GM18873 (cell line): ENCODE data around the gene IST1.
"Not testable (repeated sequence)": the region's sequence is repeated elsewhere in the genome, so short reads cannot be mapped to it uniquely, and the experiment has no call there.

ENCODE experiments used
- ATAC-seq: cut with Tn5 transposase; IDR thresholded peaks from one replicate; pipeline ENCODE4 v1.9.1; 2021; ENCODE audit warnings: mild to moderate bottlenecking, moderate library complexity, moderate number of reproducible peaks; ENCODE audit not compliant: unreplicated experiment, low FRiP score

IST1 gene

GRCh38 chr16:71894921-71895678 is at the start of gene IST1:
IST1 (plus strand) TSS chr16:71895531; CDS start chr16:71915641, 20,110 bp downstream.
- ATAC-seq = peak; percentile 64

GRCh38 chr16:71845639-71846430 is 49.5 kb upstream of the IST1 start, which contains the start of gene ATXN1L:
ATXN1L (plus strand) TSS chr16:71845976; CDS start chr16:71849741, 3,765 bp downstream.
- peak; percentile 66 for ATAC-seq

GRCh38 chr16:71846431-71846830 is 48.9 kb upstream of the IST1 start:
- ATAC-seq = no peak

- ATAC-seq = no peak
Measured at GRCh38 chr16:71847096-71847495, 48.2 kb upstream of the IST1 start.

GRCh38 chr16:71848622-71849021 is 46.7 kb upstream of the IST1 start:
- ATAC-seq = no peak

- no peak for ATAC-seq
Measured at GRCh38 chr16:71851746-71852145, 43.6 kb upstream of the IST1 start.

- ATAC-seq = no peak
Measured at GRCh38 chr16:71852158-71852557, 43.2 kb upstream of the IST1 start.

GRCh38 chr16:71852561-71852960 is 42.8 kb upstream of the IST1 start:
- no peak for ATAC-seq

GRCh38 chr16:71853413-71853812 is 41.9 kb upstream of the IST1 start:
- ATAC-seq = no peak

- ATAC-seq = no peak
Measured at GRCh38 chr16:71854369-71854948, 40.9 kb upstream of the IST1 start.

- ATAC-seq = no peak
Measured at GRCh38 chr16:71855937-71856662, 39.2 kb upstream of the IST1 start.

GRCh38 chr16:71859762-71860521 is 35.4 kb upstream of the IST1 start:
- no peak for ATAC-seq

- ATAC-seq = no peak
Measured at GRCh38 chr16:71863995-71864394, 31.3 kb upstream of the IST1 start.

- no peak for ATAC-seq
Measured at GRCh38 chr16:71865173-71865863, 30.0 kb upstream of the IST1 start.

- not testable (repeated sequence) for ATAC-seq
Measured at GRCh38 chr16:71867175-71867574, 28.2 kb upstream of the IST1 start.

GRCh38 chr16:71867939-71868338 is 27.4 kb upstream of the IST1 start:
- ATAC-seq = no peak

- ATAC-seq = no peak
Measured at GRCh38 chr16:71869089-71869488, 26.2 kb upstream of the IST1 start.

- no peak for ATAC-seq
Measured at GRCh38 chr16:71870818-71871217, 24.5 kb upstream of the IST1 start.

GRCh38 chr16:71873199-71873598 is 22.1 kb upstream of the IST1 start:
- no peak for ATAC-seq
